ENCODE measurements around the gene TEDC1.
A peak's percentile ranks its signal among the peaks of the same experiment; 100 is the strongest.

Gene TEDC1

DNA sequence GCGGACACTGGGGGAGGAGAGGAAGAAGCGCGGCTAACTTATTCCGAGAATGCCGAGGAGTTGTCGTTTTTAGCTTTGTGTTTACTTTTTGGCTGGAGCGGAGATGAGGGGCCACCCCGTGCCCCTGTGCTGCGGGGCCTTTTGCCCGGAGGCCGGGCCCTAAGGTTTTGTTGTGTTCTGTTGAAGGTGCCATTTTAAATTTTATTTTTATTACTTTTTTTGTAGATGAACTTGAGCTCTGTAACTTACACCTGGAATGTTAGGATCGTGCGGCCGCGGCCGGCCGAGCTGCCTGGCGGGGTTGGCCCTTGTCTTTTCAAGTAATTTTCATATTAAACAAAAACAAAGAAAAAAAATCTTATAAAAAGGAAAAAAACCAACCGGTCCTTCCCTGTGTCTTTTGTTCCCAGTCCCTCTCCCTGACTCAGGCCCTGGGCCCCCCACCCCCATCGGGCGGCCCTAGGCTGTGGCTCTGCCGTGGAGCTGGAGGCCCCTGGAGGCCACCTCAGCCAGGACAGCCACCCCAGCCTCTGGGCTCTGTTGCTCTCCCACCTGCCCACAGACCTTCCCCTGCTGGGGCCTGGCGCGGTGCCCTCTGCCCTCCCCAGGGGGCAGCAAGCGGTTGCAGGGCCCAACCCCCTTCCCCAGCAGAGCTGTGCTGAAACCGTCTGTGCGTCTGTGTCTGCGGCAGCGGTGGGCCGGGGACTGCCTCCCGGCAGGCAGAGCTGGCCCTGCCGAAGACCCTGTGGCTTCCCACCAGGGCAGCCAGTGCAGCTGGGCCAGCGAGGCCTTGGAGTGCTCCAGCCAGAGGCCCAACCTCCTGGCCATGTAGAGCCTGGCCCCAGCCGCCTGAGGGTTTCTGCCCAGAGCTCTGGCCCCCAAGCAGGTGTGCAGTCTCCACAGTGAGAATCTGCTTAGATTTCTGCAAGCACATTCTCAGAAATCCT is 20.4 kb upstream of the TEDC1 start:
- peaks cover 0 to 42% of the 10 kb centered on the region in 2 experiments; a peak in 1 of 3 replicates for H3K36me3 ChIP-seq (ENCODE audit: control insufficient read depth in 2 of 2, insufficient read depth in 1 of 2, low read length in 2 of 2)
- H3K27ac ChIP-seq (ENCODE audit: extremely low read depth, low read depth, low read length), result peak overlapping the region; percentile 47
- ChIA-PET CTCF (interaction anchor here (1.0 to 5.7 kb wide), 3 partner anchors 11 to 19 kb away, joined by 4 to 36 read pairs (median 31); partner anchors contain the start of gene CRIP1), POLR2A (interaction anchor here (1.1 to 1.4 kb wide), 3 partner anchors 10 to 58 kb away, joined by 3 to 4 read pairs (median 3); no protein-coding TSS in a partner anchor)
- no peaks in the 10 kb centered on the region for H3K9me3 ChIP-seq (ENCODE audit: control insufficient read depth, insufficient read depth, low read depth, low read length)
- H3K4me3 ChIP-seq (ENCODE audit: low read depth, low read length), result no peak overlapping the region
- H3K4me1 ChIP-seq (ENCODE audit: control insufficient read depth, insufficient read depth, low read length), result peaks cover 16% of the 10 kb centered on the region
- no peak for TF ChIP-seq ZNF571 (tag by site-specific recombination; IDR thresholded peaks at IDR 0.05)
- TF ChIP-seq GFI1B (tag by site-specific recombination; IDR thresholded peaks at IDR 0.05), result no peak
- TF ChIP-seq ZNF555 (tag by site-specific recombination; conservative IDR thresholded peaks at IDR 0.05), result no peak
- TF ChIP-seq ZNF423 (tag by site-specific recombination; IDR thresholded peaks at IDR 0.05), result peak; percentile 97
- no peak for TF ChIP-seq ZNF404 (tag by site-specific recombination; IDR thresholded peaks at IDR 0.05)
- TF ChIP-seq ZNF621 (tag by site-specific recombination; IDR thresholded peaks at IDR 0.05), result no peak
- no peak for TF ChIP-seq ZNF830 (tag by site-specific recombination; IDR thresholded peaks at IDR 0.05; ENCODE audit: low read depth)
- peak; percentile 54; the same call in 1 of the 2 replicates for TF ChIP-seq ZBTB10 (tag by site-specific recombination; IDR thresholded peaks at IDR 0.05)
- no peak for TF ChIP-seq ZBTB1 (tag by site-specific recombination; IDR thresholded peaks at IDR 0.05)
- TF ChIP-seq GLIS2 (tag by site-specific recombination; IDR thresholded peaks at IDR 0.05), result peak; percentile 91
- no peak for TF ChIP-seq ZNF837 (tag by site-specific recombination; IDR thresholded peaks at IDR 0.05)
- no peak for TF ChIP-seq ZNF140 (tag by site-specific recombination; IDR thresholded peaks at IDR 0.05)
- TF ChIP-seq HIC1 (tag by site-specific recombination; IDR thresholded peaks at IDR 0.05), result peak; percentile 78
- TF ChIP-seq ZXDB (tag by site-specific recombination; IDR thresholded peaks at IDR 0.05), result no peak
- no peak for TF ChIP-seq ZNF221 (tag by site-specific recombination; IDR thresholded peaks at IDR 0.05; ENCODE audit: borderline replicate concordance)
- TF ChIP-seq ZNF280D (tag by site-specific recombination; IDR thresholded peaks at IDR 0.05), result no peak
- TF ChIP-seq, protein P1, sequence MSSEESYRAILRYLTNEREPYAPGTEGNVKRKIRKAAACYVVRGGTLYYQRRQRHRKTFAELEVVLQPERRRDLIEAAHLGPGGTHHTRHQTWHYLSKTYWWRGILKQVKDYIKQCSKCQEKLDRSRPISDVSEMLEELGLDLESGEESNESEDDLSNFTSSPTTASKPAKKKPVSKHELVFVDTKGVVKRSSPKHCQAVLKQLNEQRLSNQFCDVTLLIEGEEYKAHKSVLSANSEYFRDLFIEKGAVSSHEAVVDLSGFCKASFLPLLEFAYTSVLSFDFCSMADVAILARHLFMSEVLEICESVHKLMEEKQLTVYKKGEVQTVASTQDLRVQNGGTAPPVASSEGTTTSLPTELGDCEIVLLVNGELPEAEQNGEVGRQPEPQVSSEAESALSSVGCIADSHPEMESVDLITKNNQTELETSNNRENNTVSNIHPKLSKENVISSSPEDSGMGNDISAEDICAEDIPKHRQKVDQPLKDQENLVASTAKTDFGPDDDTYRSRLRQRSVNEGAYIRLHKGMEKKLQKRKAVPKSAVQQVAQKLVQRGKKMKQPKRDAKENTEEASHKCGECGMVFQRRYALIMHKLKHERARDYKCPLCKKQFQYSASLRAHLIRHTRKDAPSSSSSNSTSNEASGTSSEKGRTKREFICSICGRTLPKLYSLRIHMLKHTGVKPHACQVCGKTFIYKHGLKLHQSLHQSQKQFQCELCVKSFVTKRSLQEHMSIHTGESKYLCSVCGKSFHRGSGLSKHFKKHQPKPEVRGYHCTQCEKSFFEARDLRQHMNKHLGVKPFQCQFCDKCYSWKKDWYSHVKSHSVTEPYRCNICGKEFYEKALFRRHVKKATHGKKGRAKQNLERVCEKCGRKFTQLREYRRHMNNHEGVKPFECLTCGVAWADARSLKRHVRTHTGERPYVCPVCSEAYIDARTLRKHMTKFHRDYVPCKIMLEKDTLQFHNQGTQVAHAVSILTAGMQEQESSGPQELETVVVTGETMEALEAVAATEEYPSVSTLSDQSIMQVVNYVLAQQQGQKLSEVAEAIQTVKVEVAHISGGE (tag by site-specific recombination; conservative IDR thresholded peaks at IDR 0.05; ENCODE audit: low read depth), result no peak
- no peak for TF ChIP-seq ZNF19 (tag by site-specific recombination; IDR thresholded peaks at IDR 0.05; ENCODE audit: low read depth)
- TF ChIP-seq, protein P2, sequence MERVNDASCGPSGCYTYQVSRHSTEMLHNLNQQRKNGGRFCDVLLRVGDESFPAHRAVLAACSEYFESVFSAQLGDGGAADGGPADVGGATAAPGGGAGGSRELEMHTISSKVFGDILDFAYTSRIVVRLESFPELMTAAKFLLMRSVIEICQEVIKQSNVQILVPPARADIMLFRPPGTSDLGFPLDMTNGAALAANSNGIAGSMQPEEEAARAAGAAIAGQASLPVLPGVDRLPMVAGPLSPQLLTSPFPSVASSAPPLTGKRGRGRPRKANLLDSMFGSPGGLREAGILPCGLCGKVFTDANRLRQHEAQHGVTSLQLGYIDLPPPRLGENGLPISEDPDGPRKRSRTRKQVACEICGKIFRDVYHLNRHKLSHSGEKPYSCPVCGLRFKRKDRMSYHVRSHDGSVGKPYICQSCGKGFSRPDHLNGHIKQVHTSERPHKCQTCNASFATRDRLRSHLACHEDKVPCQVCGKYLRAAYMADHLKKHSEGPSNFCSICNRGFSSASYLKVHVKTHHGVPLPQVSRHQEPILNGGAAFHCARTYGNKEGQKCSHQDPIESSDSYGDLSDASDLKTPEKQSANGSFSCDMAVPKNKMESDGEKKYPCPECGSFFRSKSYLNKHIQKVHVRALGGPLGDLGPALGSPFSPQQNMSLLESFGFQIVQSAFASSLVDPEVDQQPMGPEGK (tag by site-specific recombination; IDR thresholded peaks at IDR 0.05), result peak; percentile 87
- TF ChIP-seq ZNF600 (tag by site-specific recombination; IDR thresholded peaks at IDR 0.05), result peak; percentile 67
- no peak for TF ChIP-seq KLF17 (tag by site-specific recombination; IDR thresholded peaks at IDR 0.05)
- no peak for TF ChIP-seq ZNF501 (tag by site-specific recombination; IDR thresholded peaks at IDR 0.05)
